Right atrium auricular region (tissue), 2 donors: ENCODE results near the gene PRPF40A. TPM values are rescaled to one million over a fixed set of nuclear protein-coding genes. Genes with fewer than 3 reads are reported as not detected.

Experiments
- DNase-seq: peaks from one replicate; pipeline ENCODE4 v3.0.0-alpha.2; 2019; ENCODE audit warnings: low spot score
- H3K27ac ChIP-seq, 2 donors: fragments of 200-600 bp; sonication (generic); 1 replicate in 1 of 2; 2 replicates in 1 of 2; pipeline ENCODE4 v1.5.1; 2016 to 2019
- H3K27me3 ChIP-seq, 2 donors: fragments of 200-600 bp; sonication (generic); one replicate each; pipeline versions ENCODE4 v1.5.1 to v1.6.0; 2017 to 2019
- H3K36me3 ChIP-seq: fragments of 200-600 bp; sonication (generic); one replicate; pipeline ENCODE4 v1.5.1; 2016
- H3K4me1 ChIP-seq, 2 donors: fragments of 200-600 bp; sonication (generic); one replicate each; pipeline versions ENCODE4 v1.5.1 to v1.6.0; 2017 to 2019
- H3K4me3 ChIP-seq, 2 donors: fragments of 200-600 bp; sonication (generic); 1 replicate in 1 of 2; 2 replicates in 1 of 2; pipeline ENCODE4 v1.5.1; 2017 to 2019; ENCODE audit warnings: mild to moderate bottlenecking in 1 of 2, moderate library complexity in 1 of 2
- H3K9me3 ChIP-seq, 2 donors: fragments of 200-600 bp; sonication (generic); one replicate each; pipeline ENCODE4 v1.5.1; 2019
- CTCF ChIP-seq, 2 donors: fragments of 200-600 bp; sonication (generic); IDR thresholded peaks; one replicate each; pipeline ENCODE4 v1.5.1; 2019; ENCODE audit warnings: antibody characterized with exemption in 2 of 2
- total RNA-seq, 2 donors: library from RNA; depleted of rRNA; stranded (reverse); fragments of >200 nt; gene quantifications; one replicate each; pipeline ENCODE4 v1.1.0, GENCODE V29; 2016

PRPF40A gene
- total RNA-seq, 2 donors from 2014 or later = 31.2 to 44.6 TPM

- Histone ChIP-seq H3K27me3 (no peaks in the 10 kb centered on the region), H3K36me3 (peaks cover 8% of the 10 kb centered on the region), H3K9me3 (no peaks in the 10 kb centered on the region), H3K4me3 (peak within 1 kb of the TSS; percentile 91 to 94), H3K27ac (peak within 1 kb of the TSS; percentile 98), H3K4me1 (peaks cover 0 to 44% of the 10 kb centered on the region in 2 donors)
- TF ChIP-seq CTCF (IDR thresholded peaks at IDR 0.05) = no peak
- DNase-seq = peak; percentile 93
Observed at GRCh38 chr2:152718076-152718908, 1.0 kb upstream of the PRPF40A start, which contains the start of gene ARL6IP6. Gene ARL6IP6 (plus strand): TSS chr2:152718620. CDS start chr2:152718625, 5 bp downstream.

GRCh38 chr2:152716805-152717227 lies 445 bp downstream of the PRPF40A start:
- DNase-seq = no peak
- Histone ChIP-seq H3K36me3 (peaks cover 8% of the 10 kb centered on the region), H3K27me3 (no peaks in the 10 kb centered on the region), H3K9me3 (no peaks in the 10 kb centered on the region), H3K4me3 (peak overlapping the region; percentile 91 to 94), H3K4me1 (peaks cover 0 to 40% of the 10 kb centered on the region in 2 donors), H3K27ac (peak overlapping the region; percentile 98)
- TF ChIP-seq CTCF (IDR thresholded peaks at IDR 0.05) = no peak

- no peak overlapping the region for H3K27ac ChIP-seq
- H3K36me3 ChIP-seq = peaks cover 8% of the 10 kb centered on the region
- no peaks in the 10 kb centered on the region for H3K27me3 ChIP-seq
- peak overlapping the region; percentile 91 to 94 for H3K4me3 ChIP-seq
- no peaks in the 10 kb centered on the region for H3K9me3 ChIP-seq
- no peak for DNase-seq
- H3K4me1 ChIP-seq = peaks cover 0 to 33% of the 10 kb centered on the region in 2 donors
- TF ChIP-seq CTCF (IDR thresholded peaks at IDR 0.05) = no peak
Observed at GRCh38 chr2:152715854-152716428, 1.3 kb downstream of the PRPF40A start.

GRCh38 chr2:152715112-152715511 lies 2.1 kb downstream of the PRPF40A start:
- Histone ChIP-seq H3K27ac (no peak overlapping the region), H3K4me3 (no peak overlapping the region), H3K4me1 (peaks cover 0 to 25% of the 10 kb centered on the region in 2 donors), H3K9me3 (no peaks in the 10 kb centered on the region), H3K27me3 (no peaks in the 10 kb centered on the region), H3K36me3 (peaks cover 8% of the 10 kb centered on the region)
- no peak for TF ChIP-seq CTCF (IDR thresholded peaks at IDR 0.05)
- DNase-seq = no peak

GRCh38 chr2:152710713-152711112 lies 6.5 kb downstream of the PRPF40A start:
- DNase-seq = no peak
- H3K27ac ChIP-seq = no peak overlapping the region
- peaks cover 8% of the 10 kb centered on the region for H3K36me3 ChIP-seq
- H3K27me3 ChIP-seq = no peaks in the 10 kb centered on the region
- peaks cover 0 to 10% of the 10 kb centered on the region in 2 donors for H3K4me1 ChIP-seq
- TF ChIP-seq CTCF (IDR thresholded peaks at IDR 0.05) = no peak
- H3K9me3 ChIP-seq = no peaks in the 10 kb centered on the region
- no peak overlapping the region for H3K4me3 ChIP-seq
